Thyroid gland (tissue), 4 donors: Measurements from ENCODE around the gene ARMCX6.

ENCODE experiments used
- POLR2A ChIP-seq, 2 donors: fragments of 450-650 bp; IDR thresholded peaks; one replicate each; pipeline ENCODE4 v1.6.1; 2017; ENCODE audit warnings: antibody characterized with exemption in 2 of 2, mild to moderate bottlenecking in 2 of 2, moderate library complexity in 1 of 2
- TF ChIP-seq, protein P1 (sequence below), 6 experiments: fragments of 200-600 bp in 3 of 6; fragments of 450-650 bp in 3 of 6; sonication (generic) in 3 of 6; IDR thresholded peaks; one replicate each; pipeline ENCODE4 v1.5.1; 2016 to 2019; ENCODE audit warnings: antibody characterized with exemption in 6 of 6, mild to moderate bottlenecking in 2 of 6, inconsistent platforms in 1 of 6, moderate library complexity in 1 of 6

DNA sequence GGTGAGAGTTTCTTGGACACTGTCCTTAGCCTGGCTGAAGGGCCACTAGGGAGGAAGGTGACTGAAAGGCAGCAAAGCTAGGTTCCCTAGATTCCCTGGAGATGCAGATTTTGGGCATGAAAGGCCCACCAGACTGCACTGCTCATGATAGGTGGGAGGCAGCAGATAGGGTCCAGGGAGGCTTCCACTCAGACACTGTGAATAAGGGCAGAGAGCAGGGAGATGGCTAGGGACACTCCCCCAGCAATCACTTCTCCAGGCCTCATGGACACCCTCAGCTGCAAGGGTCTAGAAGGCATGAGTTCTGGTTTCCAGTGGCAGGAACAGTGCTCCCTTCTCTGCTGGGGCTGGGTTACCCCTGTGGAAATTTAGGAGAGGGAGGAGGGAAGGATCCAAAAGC, 21.8 kb upstream of the ARMCX6 start:
- TF ChIP-seq, protein P1, sequence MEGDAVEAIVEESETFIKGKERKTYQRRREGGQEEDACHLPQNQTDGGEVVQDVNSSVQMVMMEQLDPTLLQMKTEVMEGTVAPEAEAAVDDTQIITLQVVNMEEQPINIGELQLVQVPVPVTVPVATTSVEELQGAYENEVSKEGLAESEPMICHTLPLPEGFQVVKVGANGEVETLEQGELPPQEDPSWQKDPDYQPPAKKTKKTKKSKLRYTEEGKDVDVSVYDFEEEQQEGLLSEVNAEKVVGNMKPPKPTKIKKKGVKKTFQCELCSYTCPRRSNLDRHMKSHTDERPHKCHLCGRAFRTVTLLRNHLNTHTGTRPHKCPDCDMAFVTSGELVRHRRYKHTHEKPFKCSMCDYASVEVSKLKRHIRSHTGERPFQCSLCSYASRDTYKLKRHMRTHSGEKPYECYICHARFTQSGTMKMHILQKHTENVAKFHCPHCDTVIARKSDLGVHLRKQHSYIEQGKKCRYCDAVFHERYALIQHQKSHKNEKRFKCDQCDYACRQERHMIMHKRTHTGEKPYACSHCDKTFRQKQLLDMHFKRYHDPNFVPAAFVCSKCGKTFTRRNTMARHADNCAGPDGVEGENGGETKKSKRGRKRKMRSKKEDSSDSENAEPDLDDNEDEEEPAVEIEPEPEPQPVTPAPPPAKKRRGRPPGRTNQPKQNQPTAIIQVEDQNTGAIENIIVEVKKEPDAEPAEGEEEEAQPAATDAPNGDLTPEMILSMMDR (IDR thresholded peaks at IDR 0.05) = no peak
- no peak for TF ChIP-seq POLR2A (IDR thresholded peaks at IDR 0.05)
